Sigmoid colon (tissue), 7 donors: ENCODE results near the gene MLPH. TPM values are rescaled to one million over a fixed set of nuclear protein-coding genes. Genes with fewer than 3 reads are reported as not detected.
A peak's percentile ranks its signal among the peaks of the same experiment; 100 is the strongest.

ENCODE experiments used
- DNase-seq: peaks from one replicate; pipeline ENCODE4 v3.0.0-alpha.2; 2019
- H3K27ac ChIP-seq, 4 donors: fragments of 200-600 bp; sonication (generic); one replicate each; pipeline ENCODE4 v1.5.1; 2016 to 2019; ENCODE audit warnings: mild to moderate bottlenecking in 1 of 4
- H3K27me3 ChIP-seq, 3 donors: fragments of 200-600 bp; sonication (generic); one replicate each; pipeline ENCODE4 v1.5.1; 2019; ENCODE audit warnings: mild to moderate bottlenecking in 1 of 3
- H3K36me3 ChIP-seq, 4 donors: fragments of 200-600 bp; sonication (generic); one replicate each; pipeline ENCODE4 v1.5.1; 2016 to 2019
- H3K4me1 ChIP-seq, 4 donors: fragments of 200-600 bp; sonication (generic); one replicate each; pipeline ENCODE4 v1.5.1; 2017 to 2019
- H3K4me3 ChIP-seq, 4 donors: fragments of 200-600 bp; sonication (generic); one replicate each; pipeline ENCODE4 v1.5.1; 2017 to 2019; ENCODE audit warnings: mild to moderate bottlenecking in 2 of 4, moderate library complexity in 1 of 4
- H3K9me3 ChIP-seq, 4 donors: fragments of 200-600 bp in 3 of 4; sonication (generic) in 3 of 4; one replicate each; pipeline versions ENCODE4 v1.5.1 to v1.6.1; 2013 to 2019
- EP300 ChIP-seq, 4 donors: sonication (generic); formaldehyde crosslinking; IDR thresholded peaks; one replicate each; pipeline ENCODE4 v1.6.1; 2017; ENCODE audit warnings: antibody characterized with exemption in 4 of 4
- POLR2A ChIP-seq, 2 donors: fragments of 450-650 bp; IDR thresholded peaks; one replicate each; pipeline ENCODE4 v1.6.1; 2016; ENCODE audit warnings: antibody characterized with exemption in 2 of 2, mild to moderate bottlenecking in 2 of 2, moderate library complexity in 2 of 2
- POLR2AphosphoS5 ChIP-seq, 4 donors: sonication (generic); formaldehyde crosslinking; IDR thresholded peaks; one replicate each; pipeline ENCODE4 v1.6.1; 2017; ENCODE audit warnings: antibody characterized with exemption in 4 of 4
- WGBS, 2 donors: extraction: QIAGEN DNeasy Blood & Tissue Kit; methylation state at CpG; one replicate each; pipeline ENCODE4 v1.1.7; 2013; 5-methylcytosine and 5-hydroxymethylcytosine counted together
- intact Hi-C: fragments of 100-400 bp; cut with DNase I; formaldehyde crosslinking; loops from one replicate; pipeline ENCODE4 v1.15.1; 2023
- polyA plus RNA-seq, 3 donors: library from polyadenylated mRNA; stranded (reverse); fragments of 200-250 nt; gene quantifications; one replicate each; pipeline ENCODE4 v1.2.3, GENCODE V29; 2013
- total RNA-seq, 4 donors: library from RNA; depleted of rRNA; stranded (reverse); fragments of >200 nt; gene quantifications; one replicate each; pipeline ENCODE4 v1.1.0, GENCODE V29; 2016
- TF ChIP-seq, protein P1 (sequence below), 4 experiments: fragments of 450-650 bp in 3 of 4; fragments of 200-600 bp in 1 of 4; IDR thresholded peaks; one replicate each; pipeline ENCODE4 v1.5.1; 2016 to 2019; ENCODE audit warnings: antibody characterized with exemption in 4 of 4, mild to moderate bottlenecking in 3 of 4, moderate library complexity in 2 of 4
- donor health status: healthy with polysubstance abuse.
- donor health status: Bipolar disorder and iron deficiency.
- donor health status: healthy.

The MLPH gene
- total and polyA plus RNA-seq, 7 donors: 1.8 to 79.3 (median 21.9) TPM

DNA sequence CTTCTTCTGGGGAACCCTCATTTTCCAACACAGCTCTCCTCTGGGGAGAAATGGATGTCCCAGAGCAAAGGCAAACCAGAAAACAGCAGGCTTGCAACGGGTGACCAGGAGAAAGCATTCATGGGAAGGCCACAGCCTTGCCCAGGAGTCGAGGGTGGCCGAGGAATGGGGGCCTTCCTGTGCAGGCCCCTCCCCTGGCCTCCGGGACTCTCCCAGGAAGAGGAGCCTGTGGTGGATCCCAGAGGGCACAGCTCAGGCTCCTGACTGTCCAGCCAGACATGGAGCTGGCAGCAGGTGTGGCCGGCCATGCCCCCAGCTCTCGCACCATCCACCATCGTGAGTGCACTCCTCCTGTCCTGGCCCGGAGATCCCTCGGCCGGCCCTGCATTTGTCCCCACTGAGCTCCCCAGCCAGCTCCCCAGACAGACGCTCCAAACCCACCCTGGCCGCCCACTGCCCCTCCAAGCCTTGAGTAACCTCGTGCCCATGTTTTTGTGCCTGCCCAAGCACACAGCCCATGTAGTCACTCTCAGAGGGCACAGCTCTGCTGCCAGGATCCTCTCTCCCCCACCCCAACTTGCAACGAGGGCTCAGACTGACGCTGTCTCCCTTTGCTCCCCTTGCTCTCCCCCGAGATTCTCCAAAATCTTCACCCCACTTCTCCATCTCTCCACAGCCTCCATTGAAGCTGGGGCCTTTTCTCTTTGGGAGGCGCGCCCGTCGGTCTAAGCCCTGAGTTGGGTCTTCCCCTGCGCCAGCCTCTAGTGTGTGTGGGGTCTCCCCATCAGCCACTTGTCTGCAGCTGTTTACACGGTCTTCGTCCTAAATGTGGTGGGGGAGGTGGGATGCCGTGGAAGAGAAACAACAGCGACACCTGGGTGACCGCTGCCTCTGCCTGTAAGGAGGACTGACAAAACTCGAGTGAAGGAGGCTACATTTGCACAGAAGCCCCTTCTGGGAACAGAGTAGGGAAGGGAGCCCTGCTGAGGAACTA, 89.1 kb downstream of the MLPH start:
- Histone ChIP-seq H3K9me3 (no peaks in the 10 kb centered on the region), H3K4me3 (no peak overlapping the region), H3K27me3 (no peaks in the 10 kb centered on the region), H3K36me3 (no peaks in the 10 kb centered on the region), H3K27ac (peak overlapping the region in 1 of 4 donors; percentile 33), H3K4me1 (peaks cover 0 to 15% (median 11%) of the 10 kb centered on the region in 4 donors)
- TF ChIP-seq POLR2AphosphoS5 (IDR thresholded peaks at IDR 0.05) (no peak), EP300 (IDR thresholded peaks at IDR 0.05) (no peak), POLR2A (IDR thresholded peaks at IDR 0.05) (no peak)
- TF ChIP-seq, protein P1, sequence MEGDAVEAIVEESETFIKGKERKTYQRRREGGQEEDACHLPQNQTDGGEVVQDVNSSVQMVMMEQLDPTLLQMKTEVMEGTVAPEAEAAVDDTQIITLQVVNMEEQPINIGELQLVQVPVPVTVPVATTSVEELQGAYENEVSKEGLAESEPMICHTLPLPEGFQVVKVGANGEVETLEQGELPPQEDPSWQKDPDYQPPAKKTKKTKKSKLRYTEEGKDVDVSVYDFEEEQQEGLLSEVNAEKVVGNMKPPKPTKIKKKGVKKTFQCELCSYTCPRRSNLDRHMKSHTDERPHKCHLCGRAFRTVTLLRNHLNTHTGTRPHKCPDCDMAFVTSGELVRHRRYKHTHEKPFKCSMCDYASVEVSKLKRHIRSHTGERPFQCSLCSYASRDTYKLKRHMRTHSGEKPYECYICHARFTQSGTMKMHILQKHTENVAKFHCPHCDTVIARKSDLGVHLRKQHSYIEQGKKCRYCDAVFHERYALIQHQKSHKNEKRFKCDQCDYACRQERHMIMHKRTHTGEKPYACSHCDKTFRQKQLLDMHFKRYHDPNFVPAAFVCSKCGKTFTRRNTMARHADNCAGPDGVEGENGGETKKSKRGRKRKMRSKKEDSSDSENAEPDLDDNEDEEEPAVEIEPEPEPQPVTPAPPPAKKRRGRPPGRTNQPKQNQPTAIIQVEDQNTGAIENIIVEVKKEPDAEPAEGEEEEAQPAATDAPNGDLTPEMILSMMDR (IDR thresholded peaks at IDR 0.05): no peak
- intact Hi-C loops: loop anchor here (10.0 kb wide), 2 partner anchors 421 to 451 kb away; no protein-coding TSS in a partner anchor
- DNase-seq: no peak
- WGBS, 2 donors: 88 to 91% methylated on average over 27 of the region's 27 CpGs

DNA sequence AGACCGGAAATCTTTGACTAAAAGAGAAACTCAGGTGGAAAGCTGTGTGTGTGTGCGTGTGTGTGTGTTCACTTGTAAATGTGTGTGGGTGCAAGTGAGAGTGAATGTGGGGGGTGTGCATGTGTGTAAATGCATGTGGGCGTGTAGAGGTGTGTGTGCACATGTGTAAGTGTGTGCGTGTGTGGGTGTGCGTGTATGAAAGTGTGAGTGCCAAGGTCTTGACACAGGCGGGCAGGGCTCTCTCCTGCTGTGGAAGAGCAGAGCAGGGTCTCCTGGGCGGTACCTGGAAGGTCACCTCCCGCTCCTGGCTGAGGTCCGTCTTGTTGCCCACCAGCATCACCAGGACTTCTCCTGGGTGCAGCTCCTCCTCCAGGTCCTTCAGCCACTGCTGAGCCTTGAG, 89.9 kb downstream of the MLPH start:
- DNase-seq: no peak
- Histone ChIP-seq H3K9me3 (no peaks in the 10 kb centered on the region), H3K27me3 (no peaks in the 10 kb centered on the region), H3K4me3 (no peak overlapping the region), H3K36me3 (no peaks in the 10 kb centered on the region), H3K4me1 (peaks cover 0 to 18% (median 15%) of the 10 kb centered on the region in 4 donors), H3K27ac (no peak overlapping the region)
- WGBS, 2 donors: 89 to 95% methylated on average over 9 of the region's 9 CpGs
- TF ChIP-seq, protein P1 (IDR thresholded peaks at IDR 0.05): no peak
- TF ChIP-seq EP300 (IDR thresholded peaks at IDR 0.05): no peak
- no peak for TF ChIP-seq POLR2AphosphoS5 (IDR thresholded peaks at IDR 0.05)
- no peak for TF ChIP-seq POLR2A (IDR thresholded peaks at IDR 0.05)
- intact Hi-C loops: loop anchor here (10.0 kb wide), 2 partner anchors 422 to 452 kb away; no protein-coding TSS in a partner anchor

DNA sequence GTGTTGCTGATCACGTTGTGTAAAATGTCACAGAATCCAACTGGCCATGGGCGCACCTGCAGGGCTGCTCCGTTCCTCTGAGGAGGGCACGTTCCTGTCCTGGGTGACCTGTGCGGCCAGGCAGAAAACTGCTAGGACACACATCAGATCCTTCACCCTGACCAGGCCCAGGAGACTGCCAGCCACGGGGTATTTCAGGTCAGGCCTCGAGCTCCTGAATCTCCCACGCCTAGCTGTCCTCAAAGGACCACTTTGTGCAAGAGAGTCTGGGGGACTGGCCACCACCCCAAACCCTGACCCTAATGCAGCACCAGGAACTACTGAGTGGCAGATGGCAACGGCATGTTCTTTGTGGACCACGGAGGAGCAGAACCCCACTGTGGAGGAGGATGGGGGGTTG, 90.4 kb downstream of the MLPH start:
- Histone ChIP-seq H3K27me3 (no peaks in the 10 kb centered on the region), H3K27ac (no peak overlapping the region), H3K9me3 (no peaks in the 10 kb centered on the region), H3K4me1 (peaks cover 0 to 18% (median 15%) of the 10 kb centered on the region in 4 donors), H3K36me3 (no peaks in the 10 kb centered on the region), H3K4me3 (no peak overlapping the region)
- WGBS, 2 donors: 92 to 95% methylated on average over 10 of the region's 10 CpGs
- intact Hi-C loops: loop anchor here (10.0 kb wide), 2 partner anchors 423 to 453 kb away; no protein-coding TSS in a partner anchor
- TF ChIP-seq, protein P1 (IDR thresholded peaks at IDR 0.05): no peak
- TF ChIP-seq EP300 (IDR thresholded peaks at IDR 0.05) (no peak), POLR2AphosphoS5 (IDR thresholded peaks at IDR 0.05) (no peak), POLR2A (IDR thresholded peaks at IDR 0.05) (no peak)
- no peak for DNase-seq

DNA sequence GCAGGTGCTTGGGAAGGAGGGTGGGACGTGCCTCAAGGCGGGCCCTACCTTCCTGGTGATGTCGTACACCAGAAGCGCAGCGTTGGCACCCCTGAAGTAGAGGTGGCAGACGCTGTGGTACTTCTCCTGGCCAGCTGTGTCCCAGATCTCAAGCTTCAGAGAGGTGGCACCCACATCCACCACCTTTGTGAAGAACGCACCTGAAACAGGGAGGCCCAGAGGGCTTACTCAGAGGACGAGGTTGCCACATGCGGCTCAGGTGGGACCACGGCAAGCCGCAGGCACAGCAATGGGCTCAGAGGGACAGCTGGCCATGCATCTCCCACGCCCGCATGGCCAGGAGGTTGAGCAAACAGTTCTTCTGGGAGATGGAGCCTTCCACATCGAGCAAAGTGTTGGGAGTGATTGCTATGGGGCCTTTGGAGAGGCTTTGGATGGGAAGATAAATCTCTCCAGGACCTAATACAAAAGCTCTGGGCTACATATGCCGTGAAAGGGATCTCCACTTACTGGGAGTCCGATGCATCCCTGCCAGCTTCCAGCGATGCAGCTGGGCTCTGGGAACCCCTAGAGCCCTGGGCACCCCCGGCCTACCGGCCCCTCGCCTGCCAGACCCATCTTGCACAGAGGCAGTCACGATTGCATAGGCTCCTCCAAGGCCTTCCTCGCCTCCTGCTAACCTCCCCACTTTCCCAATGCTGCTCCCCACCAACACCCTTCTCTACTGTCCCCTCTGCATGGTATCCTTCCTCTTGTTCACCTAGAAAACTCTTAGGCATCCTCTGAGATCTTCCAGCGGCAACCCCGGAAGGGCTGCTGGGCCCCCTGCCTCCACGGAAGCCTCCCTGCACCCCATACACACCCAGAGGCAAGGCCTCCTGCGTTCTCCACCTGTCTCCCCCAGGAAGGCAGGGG, 91.2 kb downstream of the MLPH start:
- H3K36me3 ChIP-seq: no peaks in the 10 kb centered on the region
- intact Hi-C loops: loop anchor here (10.0 kb wide), 2 partner anchors 423 to 453 kb away; no protein-coding TSS in a partner anchor
- WGBS, 2 donors: 92 to 94% methylated on average over 26 of the region's 26 CpGs

More for the DNA sequence above, 91.2 kb downstream of the MLPH start:
- no peak for DNase-seq
- Histone ChIP-seq H3K4me1 (peaks cover 0 to 19% (median 13%) of the 10 kb centered on the region in 4 donors), H3K27ac (no peak overlapping the region), H3K27me3 (no peaks in the 10 kb centered on the region), H3K4me3 (no peak overlapping the region), H3K9me3 (no peaks in the 10 kb centered on the region)
- TF ChIP-seq, protein P1 (IDR thresholded peaks at IDR 0.05): no peak
- no peak for TF ChIP-seq POLR2A (IDR thresholded peaks at IDR 0.05)
- TF ChIP-seq POLR2AphosphoS5 (IDR thresholded peaks at IDR 0.05): no peak
- TF ChIP-seq EP300 (IDR thresholded peaks at IDR 0.05): no peak
